Tongue (tissue), 2 donors: ENCODE results near the gene MYBBP1A. TPM values are rescaled to one million over a fixed set of nuclear protein-coding genes. Genes with fewer than 3 reads are reported as not detected.
A peak's percentile ranks its signal among the peaks of the same experiment; 100 is the strongest.

ENCODE experiments used
- DNase-seq: peaks from one replicate; pipeline ENCODE4 v3.0.0-alpha.2; 2015
- total RNA-seq: library from RNA; depleted of rRNA; stranded (reverse); fragments of >200 nt; gene quantifications from one replicate; pipeline ENCODE4 v1.2.3, GENCODE V29; 2014

MYBBP1A gene
- total RNA-seq, 1 donor from 2014 or later, result 25.7 TPM

- peak; percentile 87 for DNase-seq
These were observed 10.3 kb upstream of the MYBBP1A start for GRCh38 chr17:4565209-4566141.

- DNase-seq, result no peak
These were observed 7.1 kb upstream of the MYBBP1A start for GRCh38 chr17:4562015-4562969.

- DNase-seq, result peak; percentile 57
These were observed 5.7 kb upstream of the MYBBP1A start for GRCh38 chr17:4560837-4561256.

DNA sequence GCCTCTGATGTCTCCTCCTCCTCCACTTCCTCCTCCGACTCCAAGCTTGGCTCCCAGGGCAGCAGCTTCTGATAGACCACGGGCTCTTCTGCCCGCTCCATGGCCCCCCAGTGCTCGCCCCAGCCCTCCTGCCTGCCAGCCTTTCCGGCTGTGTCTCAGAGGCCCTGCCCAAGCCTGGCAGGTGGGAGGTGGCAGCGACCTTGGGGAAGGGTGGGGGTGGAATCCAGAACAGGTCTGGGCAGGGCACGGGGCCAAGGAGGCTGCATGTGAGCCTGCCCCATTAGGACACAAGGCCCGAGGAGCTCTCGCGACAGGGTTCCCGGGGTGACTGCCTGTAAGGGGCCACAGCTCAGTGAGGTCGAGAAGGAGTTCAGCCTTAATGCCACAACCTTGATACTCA is 5.2 kb upstream of the MYBBP1A start, which contains the start of gene GGT6:
Gene GGT6, minus strand, starts transcription at position 157 of the 400 bp plus-strand sequence. Its CDS starts 56 bp downstream, at position 101.
- no peak for DNase-seq

DNA sequence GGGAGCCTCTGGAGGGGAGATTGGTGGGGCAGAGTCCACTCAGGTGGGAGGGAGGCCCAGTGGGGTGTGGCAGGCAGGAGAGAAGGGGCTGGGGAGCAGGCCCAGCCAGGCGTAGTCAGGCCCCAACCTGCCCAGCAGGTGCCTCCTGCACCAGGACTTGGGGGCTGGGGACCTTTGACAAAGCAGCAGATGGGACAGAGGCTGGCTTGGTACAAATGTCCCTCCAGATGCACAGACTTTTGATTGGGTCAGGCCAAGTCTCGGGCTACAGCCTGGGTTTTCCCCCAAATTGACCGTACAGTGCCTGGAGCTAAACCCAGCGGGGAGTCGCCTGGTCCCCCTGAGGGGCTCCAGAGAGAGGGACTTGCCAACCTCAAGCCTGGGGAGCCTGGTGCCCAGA is 4.8 kb upstream of the MYBBP1A start:
- no peak for DNase-seq

- no peak for DNase-seq
These were observed 4.1 kb upstream of the MYBBP1A start for GRCh38 chr17:4559139-4559791.

- DNase-seq, result no peak
These were observed 3.3 kb upstream of the MYBBP1A start for GRCh38 chr17:4558347-4558971.

GRCh38 chr17:4557626-4558346 is 2.6 kb upstream of the MYBBP1A start:
- DNase-seq, result no peak

GRCh38 chr17:4556996-4557395 is 1.8 kb upstream of the MYBBP1A start:
- DNase-seq, result no peak

DNA sequence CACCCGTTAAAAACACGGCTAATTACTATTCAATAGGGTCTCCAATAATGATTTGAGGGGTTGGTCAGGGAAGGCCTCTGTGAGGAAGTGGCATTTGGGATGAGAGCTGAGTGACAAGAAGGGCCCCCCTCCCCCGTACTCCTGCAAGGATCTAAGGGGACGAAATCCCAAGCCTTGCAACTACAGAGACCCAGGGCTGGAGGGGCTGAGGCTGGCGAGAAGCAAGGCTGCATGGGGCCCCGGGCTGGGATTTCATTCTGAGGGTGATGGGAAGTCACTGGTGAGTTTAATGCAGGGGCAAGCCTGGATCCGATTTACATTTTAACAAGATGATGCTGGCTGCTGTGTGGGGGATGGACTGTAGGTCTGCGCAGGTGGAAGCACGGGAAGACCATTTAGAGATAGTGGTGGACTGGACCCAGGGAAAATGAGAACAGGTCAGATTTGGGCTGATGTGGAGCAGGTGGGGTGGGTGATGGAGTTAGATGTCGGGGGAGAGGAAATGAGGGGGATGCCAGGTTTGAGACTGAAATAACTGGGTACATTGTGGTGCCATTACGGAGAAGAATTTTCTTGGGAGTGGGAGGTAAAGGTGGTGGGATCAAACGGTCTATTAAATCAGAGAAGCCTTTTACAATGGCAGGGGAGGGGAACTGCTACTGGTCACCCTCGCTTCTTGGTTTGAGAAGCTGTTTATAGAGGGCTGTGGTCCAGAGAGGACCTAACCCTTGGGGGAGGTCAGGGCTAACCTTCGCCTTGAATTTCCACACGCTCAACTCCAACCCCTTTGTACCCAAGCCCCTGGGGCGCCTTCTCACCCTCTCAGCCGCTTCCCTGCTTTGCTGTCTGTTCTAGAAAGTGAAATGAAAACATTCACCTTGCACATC is 932 bp upstream of the MYBBP1A start:
- DNase-seq, result no peak

- DNase-seq, result no peak
These were observed 665 bp downstream of the MYBBP1A start for GRCh38 chr17:4554441-4554996.

GRCh38 chr17:4553669-4554068 is 1.5 kb downstream of the MYBBP1A start:
- no peak for DNase-seq

DNA sequence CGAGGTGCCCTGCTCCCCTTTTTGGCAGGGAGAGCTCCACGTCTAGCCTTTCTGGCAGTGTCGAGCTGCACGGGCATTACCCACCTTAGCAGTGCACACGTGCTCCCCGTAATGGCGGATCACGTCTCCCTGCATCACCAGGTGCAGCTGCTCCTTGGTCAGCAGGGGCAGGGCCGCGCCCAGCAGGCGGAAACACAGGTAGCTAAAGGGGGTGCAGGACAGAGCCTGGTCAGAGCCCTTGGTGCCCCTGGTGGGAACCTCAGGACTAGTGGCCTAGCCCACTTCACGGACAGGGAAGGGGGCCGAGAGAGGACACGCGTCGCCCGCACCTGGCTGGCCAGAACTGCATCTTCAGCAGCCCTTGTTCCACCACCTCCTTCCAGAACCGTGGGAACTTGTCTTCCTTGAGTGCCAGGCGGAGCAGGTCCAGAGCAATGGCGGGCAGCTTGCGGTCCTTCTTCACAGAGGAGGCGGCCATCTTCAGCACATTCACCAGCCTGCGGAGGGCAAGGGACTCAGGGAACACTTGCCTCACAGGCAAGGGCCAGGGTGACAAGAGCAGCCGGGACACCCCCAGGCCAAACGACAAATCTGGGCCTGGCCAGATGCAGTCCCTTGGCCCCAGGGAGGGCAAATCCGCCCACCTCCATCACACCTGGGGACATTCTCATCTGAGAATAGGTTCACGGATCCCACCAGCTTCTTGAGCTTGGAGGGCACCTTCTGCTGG is 3.2 kb downstream of the MYBBP1A start:
- no peak for DNase-seq

DNA sequence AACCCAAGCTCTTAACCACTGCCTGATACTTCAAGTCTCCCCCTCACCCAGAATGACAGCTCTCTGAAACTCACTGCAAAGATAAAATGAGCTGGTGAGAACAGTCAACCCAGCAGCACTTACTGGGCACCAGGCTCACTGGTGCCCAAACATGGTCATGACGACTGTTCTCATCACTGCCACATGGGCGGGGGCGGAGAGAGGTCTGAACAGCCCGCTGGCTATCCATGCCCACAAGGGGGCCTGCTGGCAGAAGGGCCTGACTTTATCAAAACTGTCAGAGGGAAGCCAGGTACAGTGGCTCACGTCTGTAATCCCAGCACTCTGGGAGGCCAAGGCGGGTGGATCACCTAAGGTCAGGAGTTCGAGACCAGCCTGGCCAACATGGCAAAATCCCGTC is 4.0 kb downstream of the MYBBP1A start:
- DNase-seq, result no peak

DNA sequence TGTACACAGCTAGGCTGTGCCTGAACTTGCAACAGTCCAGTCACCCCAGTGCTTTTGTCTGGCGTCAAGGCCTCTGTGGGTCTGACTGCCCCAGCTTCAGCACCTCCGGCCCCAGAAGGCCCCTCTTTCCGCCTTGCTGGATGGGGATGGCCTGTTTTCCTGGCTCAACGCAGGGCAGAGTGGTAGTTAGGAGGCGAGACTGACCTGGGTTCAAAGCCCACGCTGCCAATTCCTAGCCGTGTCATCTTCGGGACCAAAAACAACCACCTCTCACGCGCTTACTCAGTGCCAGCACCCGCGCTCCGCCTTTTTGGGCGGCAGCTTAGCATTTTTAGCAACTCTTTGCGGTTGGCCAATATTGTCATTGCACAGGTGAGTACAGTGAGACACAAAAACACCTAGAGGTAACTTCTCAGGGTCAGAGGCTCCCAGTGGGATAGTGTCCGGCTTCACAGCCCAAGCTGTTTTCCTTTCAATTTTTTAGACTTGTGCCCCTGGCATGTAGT is 4.6 kb downstream of the MYBBP1A start:
- no peak for DNase-seq

- DNase-seq, result no peak
These were observed 5.2 kb downstream of the MYBBP1A start for GRCh38 chr17:4549781-4550533.

DNA sequence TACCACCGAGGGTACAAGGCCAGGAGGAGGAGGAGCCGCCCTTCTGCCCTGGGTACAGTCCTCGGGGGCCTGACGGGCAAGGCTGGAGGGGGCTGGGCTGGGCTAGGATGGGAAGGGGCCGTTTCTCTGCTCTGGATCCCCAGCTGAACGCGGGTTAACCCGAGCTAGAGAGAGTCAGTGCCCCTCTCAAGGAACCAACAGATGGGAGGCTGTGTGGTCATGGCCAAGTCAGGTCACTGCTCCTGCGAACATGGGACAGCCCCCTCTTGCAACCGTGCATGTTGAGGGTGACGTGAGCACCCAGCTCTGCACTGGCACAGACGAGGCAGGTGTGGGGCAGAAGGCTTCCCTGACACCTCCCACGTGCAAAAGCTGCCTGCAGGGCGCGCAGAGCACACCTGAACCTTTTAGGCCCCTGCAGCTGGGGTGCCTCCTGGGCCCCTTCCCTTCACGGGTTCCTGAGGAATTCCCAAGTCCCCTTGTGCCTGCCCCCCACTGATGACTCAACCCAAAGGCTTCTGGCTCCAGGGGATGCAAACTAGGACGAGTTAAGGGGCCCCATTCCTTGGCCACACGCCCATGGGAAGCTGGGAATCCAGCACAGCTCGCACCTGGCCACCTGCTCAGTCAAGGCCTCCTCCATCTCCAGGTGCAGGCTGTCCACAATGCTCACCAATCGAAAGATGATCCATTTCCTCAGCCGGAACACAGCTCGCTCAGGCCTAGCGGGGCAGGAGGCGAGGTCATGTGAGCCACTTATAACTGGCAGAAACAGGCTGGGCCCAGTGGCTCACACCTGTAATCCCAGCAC is 6.3 kb downstream of the MYBBP1A start:
- DNase-seq, result no peak
